Activated naive CD8-positive, alpha-beta T cell treated with anti-CD3 and anti-CD28 coated beads, Interleukin-2, amount 10 ng/mL, durations not matched to agents 7 days and 5 days (primary cell): Measurements from ENCODE around the gene SLC25A21. TPM values are rescaled to one million over a fixed set of nuclear protein-coding genes. Genes with fewer than 3 reads are reported as not detected.

Experiments used
- ATAC-seq: fragments of 150-1000 bp; cut with Tn5 transposase; one replicate; pipeline ENCODE4 v1.10.0; 2021; ENCODE audit warnings: low read depth, moderate library complexity
- POLR2A ChIA-PET: fragments of 350-600 bp; sonication (Branson Sonifier 250); formaldehyde crosslinking; loops from one replicate; lab custom pipeline; 2021; ENCODE audit warnings: antibody characterized with exemption; lab: Charles Lee
- DNase-seq: peaks from one replicate; pipeline ENCODE4 v3.0.0; 2021
- H3K27ac Mint-ChIP-seq: one replicate; pipeline ENCODE4 v1.8.0; 2022; ENCODE audit warnings: mild to moderate bottlenecking, mixed read lengths
- H3K27me3 Mint-ChIP-seq: one replicate; pipeline ENCODE4 v1.8.0; 2022; ENCODE audit warnings: mild to moderate bottlenecking, moderate library complexity, mixed read lengths
- H3K36me3 Mint-ChIP-seq: one replicate; pipeline ENCODE4 v1.8.0; 2021; ENCODE audit warnings: mild to moderate bottlenecking, mixed read lengths
- H3K4me1 Mint-ChIP-seq: one replicate; pipeline ENCODE4 v1.8.0; 2021; ENCODE audit warnings: mixed read lengths
- H3K4me3 Mint-ChIP-seq: one replicate; pipeline ENCODE4 v1.8.0; 2022; ENCODE audit warnings: mild to moderate bottlenecking, moderate library complexity, mixed read lengths
- H3K9me3 Mint-ChIP-seq: one replicate; pipeline ENCODE4 v1.8.0; 2021; ENCODE audit warnings: mixed read lengths
- total RNA-seq, 2 experiments: library from RNA; stranded (reverse); gene quantifications; one replicate each; pipeline ENCODE4 v1.2.3, GENCODE V29; 2021

Gene SLC25A21
- total RNA-seq, 2 experiments from 2014 or later: not detected

GRCh38 chr14:36667679-36668078 lies 504.7 kb downstream of the SLC25A21 start:
- DNase-seq: no peak
- H3K4me3 Mint-ChIP-seq: no peak overlapping the region
- H3K4me1 Mint-ChIP-seq: peaks cover 4% of the 10 kb centered on the region
- peaks cover 51% of the 10 kb centered on the region for H3K27me3 Mint-ChIP-seq
- peaks cover 1% of the 10 kb centered on the region for H3K36me3 Mint-ChIP-seq
- POLR2A ChIA-PET: no interaction called here
- ATAC-seq: no peak
- peaks cover 2% of the 10 kb centered on the region for H3K9me3 Mint-ChIP-seq
- H3K27ac Mint-ChIP-seq: no peak overlapping the region

GRCh38 chr14:36666416-36667206 lies 505.8 kb downstream of the SLC25A21 start:
- peaks cover 62% of the 10 kb centered on the region for H3K27me3 Mint-ChIP-seq
- no peak overlapping the region for H3K4me3 Mint-ChIP-seq
- ATAC-seq: no peak
- DNase-seq: no peak
- peaks cover 2% of the 10 kb centered on the region for H3K9me3 Mint-ChIP-seq
- H3K4me1 Mint-ChIP-seq: peaks cover 4% of the 10 kb centered on the region
- POLR2A ChIA-PET: no interaction called here
- H3K36me3 Mint-ChIP-seq: peaks cover 4% of the 10 kb centered on the region
- no peak overlapping the region for H3K27ac Mint-ChIP-seq

GRCh38 chr14:36665887-36666415 lies 506.5 kb downstream of the SLC25A21 start:
- POLR2A ChIA-PET: no interaction called here
- DNase-seq (no peak), ATAC-seq (no peak)
- Mint-ChIP-seq H3K27me3 (peaks cover 68% of the 10 kb centered on the region), H3K4me3 (no peak overlapping the region), H3K36me3 (peaks cover 5% of the 10 kb centered on the region), H3K4me1 (peaks cover 8% of the 10 kb centered on the region), H3K27ac (no peak overlapping the region), H3K9me3 (peaks cover 4% of the 10 kb centered on the region)

- DNase-seq: no peak
- ATAC-seq: no peak
- peaks cover 4% of the 10 kb centered on the region for H3K9me3 Mint-ChIP-seq
- H3K36me3 Mint-ChIP-seq: peaks cover 5% of the 10 kb centered on the region
- POLR2A ChIA-PET: no interaction called here
- H3K27ac Mint-ChIP-seq: no peak overlapping the region
- peaks cover 79% of the 10 kb centered on the region for H3K27me3 Mint-ChIP-seq
- peaks cover 8% of the 10 kb centered on the region for H3K4me1 Mint-ChIP-seq
- H3K4me3 Mint-ChIP-seq: peak overlapping the region; percentile 2
These were observed 507.8 kb downstream of the SLC25A21 start for GRCh38 chr14:36664322-36665193.

- Mint-ChIP-seq H3K4me1 (peaks cover 8% of the 10 kb centered on the region), H3K9me3 (peaks cover 4% of the 10 kb centered on the region), H3K27me3 (peaks cover 88% of the 10 kb centered on the region), H3K4me3 (peak overlapping the region; percentile 48), H3K36me3 (peaks cover 8% of the 10 kb centered on the region), H3K27ac (peak overlapping the region; percentile 68)
- POLR2A ChIA-PET: no interaction called here
- ATAC-seq (no peak), DNase-seq (peak; percentile 28)
These were observed 508.7 kb downstream of the SLC25A21 start for GRCh38 chr14:36663404-36664321.

- peaks cover 8% of the 10 kb centered on the region for H3K36me3 Mint-ChIP-seq
- DNase-seq: peak; percentile 32
- peaks cover 92% of the 10 kb centered on the region for H3K27me3 Mint-ChIP-seq
- H3K9me3 Mint-ChIP-seq: peaks cover 3% of the 10 kb centered on the region
- H3K27ac Mint-ChIP-seq: no peak overlapping the region
- ATAC-seq: no peak
- POLR2A ChIA-PET: no interaction called here
- H3K4me1 Mint-ChIP-seq: peaks cover 8% of the 10 kb centered on the region
- peak overlapping the region; percentile 13 for H3K4me3 Mint-ChIP-seq
These were observed 509.6 kb downstream of the SLC25A21 start for GRCh38 chr14:36662543-36663403.

GRCh38 chr14:36662258-36662542 lies 510.2 kb downstream of the SLC25A21 start:
- peak overlapping the region; percentile 65 for H3K27ac Mint-ChIP-seq
- peaks cover 8% of the 10 kb centered on the region for H3K4me1 Mint-ChIP-seq
- H3K27me3 Mint-ChIP-seq: peaks cover 92% of the 10 kb centered on the region
- POLR2A ChIA-PET: no interaction called here
- no peak for DNase-seq
- peak overlapping the region; percentile 13 for H3K4me3 Mint-ChIP-seq
- peaks cover 3% of the 10 kb centered on the region for H3K9me3 Mint-ChIP-seq
- peaks cover 8% of the 10 kb centered on the region for H3K36me3 Mint-ChIP-seq
- ATAC-seq: no peak

GRCh38 chr14:36661506-36662257 lies 510.7 kb downstream of the SLC25A21 start, which contains the start of gene PAX9:
TSS of gene PAX9 (plus strand) at chr14:36661860. CDS start at chr14:36662090, 230 bp downstream.
- H3K36me3 Mint-ChIP-seq: peaks cover 8% of the 10 kb centered on the region
- POLR2A ChIA-PET: no interaction called here
- H3K4me1 Mint-ChIP-seq: peaks cover 8% of the 10 kb centered on the region
- ATAC-seq (peak; percentile 42), DNase-seq (peak; percentile 34)
- peak within 1 kb of the TSS; percentile 65 for H3K27ac Mint-ChIP-seq
- peak within 1 kb of the TSS; percentile 30 for H3K4me3 Mint-ChIP-seq
- H3K9me3 Mint-ChIP-seq: peaks cover 3% of the 10 kb centered on the region
- peaks cover 94% of the 10 kb centered on the region for H3K27me3 Mint-ChIP-seq

- POLR2A ChIA-PET: no interaction called here
- peak overlapping the region; percentile 30 for H3K4me3 Mint-ChIP-seq
- H3K27ac Mint-ChIP-seq: peak overlapping the region; percentile 63
- ATAC-seq (no peak), DNase-seq (no peak)
- peaks cover 6% of the 10 kb centered on the region for H3K36me3 Mint-ChIP-seq
- H3K27me3 Mint-ChIP-seq: peaks cover 96% of the 10 kb centered on the region
- H3K9me3 Mint-ChIP-seq: peaks cover 3% of the 10 kb centered on the region
- H3K4me1 Mint-ChIP-seq: peaks cover 8% of the 10 kb centered on the region
These were observed 511.5 kb downstream of the SLC25A21 start for GRCh38 chr14:36660736-36661505.

GRCh38 chr14:36659822-36660735 lies 512.3 kb downstream of the SLC25A21 start:
- Mint-ChIP-seq H3K4me3 (no peak overlapping the region), H3K27ac (no peak overlapping the region), H3K27me3 (peaks cover 96% of the 10 kb centered on the region), H3K36me3 (peaks cover 8% of the 10 kb centered on the region), H3K9me3 (peaks cover 4% of the 10 kb centered on the region), H3K4me1 (peaks cover 7% of the 10 kb centered on the region)
- DNase-seq (peak; percentile 27), ATAC-seq (no peak)
- POLR2A ChIA-PET: no interaction called here
